Duodenal mucosa (tissue), 2 donors: ENCODE data around the gene LCMT2.

Experiments used
- H3K27ac ChIP-seq: one replicate; pipeline ENCODE4 v1.7.0; 2013; ENCODE audit warnings: low read depth, low read length
- H3K27me3 ChIP-seq, 2 donors: one replicate each; pipeline ENCODE4 v1.7.0; 2013; ENCODE audit warnings: low read length in 2 of 2, control low read depth in 1 of 2; ENCODE audit not compliant: insufficient read depth in 2 of 2, control insufficient read depth in 1 of 2
- H3K36me3 ChIP-seq, 2 donors: one replicate each; pipeline ENCODE4 v1.7.0; 2013; ENCODE audit warnings: low read length in 2 of 2, control low read depth in 1 of 2; ENCODE audit not compliant: insufficient read depth in 2 of 2, control insufficient read depth in 1 of 2
- H3K4me1 ChIP-seq, 2 donors: one replicate each; pipeline ENCODE4 v1.7.0; 2013; ENCODE audit warnings: low read length in 2 of 2, control low read depth in 1 of 2; ENCODE audit not compliant: insufficient read depth in 2 of 2, control insufficient read depth in 1 of 2
- H3K4me3 ChIP-seq, 2 donors: one replicate each; pipeline ENCODE4 v1.7.0; 2013; ENCODE audit warnings: low read length in 2 of 2, low read depth in 1 of 2
- H3K9ac ChIP-seq, 2 donors: one replicate each; pipeline ENCODE4 v1.7.0; 2013; ENCODE audit warnings: low read length in 2 of 2, low read depth in 1 of 2
- H3K9me3 ChIP-seq, 2 donors: one replicate each; pipeline ENCODE4 v1.7.0; 2013; ENCODE audit warnings: low read length in 2 of 2, control low read depth in 1 of 2; ENCODE audit not compliant: control insufficient read depth in 1 of 2

Gene LCMT2

GRCh38 chr15:43329960-43330779, at the start of gene LCMT2:
TSS of gene LCMT2 (minus strand) at chr15:43330573. CDS start at chr15:43330489, 84 bp downstream.
- Histone ChIP-seq H3K27ac (peak within 1 kb of the TSS; percentile 98), H3K9ac (peak within 1 kb of the TSS; percentile 83 to 87), H3K4me1 (peaks cover 23% of the 10 kb centered on the region in 2 donors)

GRCh38 chr15:43378601-43379000, 48.2 kb upstream of the LCMT2 start:
- Histone ChIP-seq H3K27me3 (no peaks in the 10 kb centered on the region), H3K4me3 (no peak overlapping the region), H3K4me1 (no peaks in the 10 kb centered on the region), H3K9ac (no peak overlapping the region), H3K36me3 (peaks cover 21 to 54% of the 10 kb centered on the region in 2 donors), H3K9me3 (no peaks in the 10 kb centered on the region), H3K27ac (no peak overlapping the region)

More at GRCh38 chr15:43329960-43330779, at the start of gene LCMT2:
- Histone ChIP-seq H3K9me3 (no peaks in the 10 kb centered on the region), H3K4me3 (peak within 1 kb of the TSS; percentile 91 to 93), H3K36me3 (peaks cover 0 to 6% of the 10 kb centered on the region in 2 donors), H3K27me3 (no peaks in the 10 kb centered on the region)

GRCh38 chr15:43376017-43376705, 45.8 kb upstream of the LCMT2 start:
- H3K27ac ChIP-seq: no peak overlapping the region
- peaks cover 9% of the 10 kb centered on the region in 2 donors for H3K4me1 ChIP-seq
- no peaks in the 10 kb centered on the region for H3K9me3 ChIP-seq
- H3K36me3 ChIP-seq: peaks cover 18 to 34% of the 10 kb centered on the region in 2 donors
- H3K4me3 ChIP-seq: no peak overlapping the region
- H3K9ac ChIP-seq: no peak overlapping the region
- H3K27me3 ChIP-seq: no peaks in the 10 kb centered on the region

GRCh38 chr15:43370975-43371974, 40.9 kb upstream of the LCMT2 start, which contains the start of the genes TUBGCP4 and ZSCAN29:
TSS of gene TUBGCP4 (plus strand) at chr15:43371101. CDS start at chr15:43371355, 254 bp downstream.
TSS of gene ZSCAN29 (minus strand) at chr15:43371043. CDS start at chr15:43369913, 1,130 bp downstream.
- no peaks in the 10 kb centered on the region for H3K9me3 ChIP-seq
- peak within 1 kb of the TSS; percentile 95 for H3K4me3 ChIP-seq
- no peak within 1 kb of the TSS for H3K27ac ChIP-seq
- H3K36me3 ChIP-seq: peaks cover 8 to 18% of the 10 kb centered on the region in 2 donors
- peak within 1 kb of the TSS; percentile 76 to 90 for H3K9ac ChIP-seq
- no peaks in the 10 kb centered on the region for H3K27me3 ChIP-seq
- H3K4me1 ChIP-seq: peaks cover 27% of the 10 kb centered on the region in 2 donors

GRCh38 chr15:43370310-43370974, 40.1 kb upstream of the LCMT2 start:
- Histone ChIP-seq H3K4me3 (peak overlapping the region; percentile 95), H3K9ac (peak overlapping the region; percentile 76 to 84), H3K36me3 (peaks cover 7 to 26% of the 10 kb centered on the region in 2 donors), H3K9me3 (no peaks in the 10 kb centered on the region), H3K27me3 (no peaks in the 10 kb centered on the region), H3K27ac (no peak overlapping the region), H3K4me1 (peaks cover 27% of the 10 kb centered on the region in 2 donors)

- peak overlapping the region in 1 of 2 donors; percentile 13 for H3K4me3 ChIP-seq
- no peak overlapping the region for H3K9ac ChIP-seq
- H3K27ac ChIP-seq: no peak overlapping the region
- H3K4me1 ChIP-seq: no peaks in the 10 kb centered on the region
- H3K9me3 ChIP-seq: peaks cover 38 to 48% of the 10 kb centered on the region in 2 donors
- peaks cover 45 to 65% of the 10 kb centered on the region in 2 donors for H3K36me3 ChIP-seq
- no peaks in the 10 kb centered on the region for H3K27me3 ChIP-seq
These were observed 31.0 kb upstream of the LCMT2 start for GRCh38 chr15:43361313-43361903.

- H3K9ac ChIP-seq: no peak overlapping the region
- peaks cover 45 to 59% of the 10 kb centered on the region in 2 donors for H3K36me3 ChIP-seq
These were observed 30.4 kb upstream of the LCMT2 start for GRCh38 chr15:43360821-43361220.

GRCh38 chr15:43352693-43353382, 22.5 kb upstream of the LCMT2 start:
- no peak overlapping the region for H3K4me3 ChIP-seq
- H3K9ac ChIP-seq: no peak overlapping the region
- no peaks in the 10 kb centered on the region for H3K4me1 ChIP-seq
- H3K9me3 ChIP-seq: no peaks in the 10 kb centered on the region
- no peaks in the 10 kb centered on the region for H3K27me3 ChIP-seq
- H3K27ac ChIP-seq: no peak overlapping the region
- peaks cover 16% of the 10 kb centered on the region in 2 donors for H3K36me3 ChIP-seq

More at GRCh38 chr15:43360821-43361220, 30.4 kb upstream of the LCMT2 start:
- Histone ChIP-seq H3K27ac (no peak overlapping the region), H3K27me3 (no peaks in the 10 kb centered on the region), H3K4me1 (no peaks in the 10 kb centered on the region), H3K4me3 (peak overlapping the region in 1 of 2 donors; percentile 23), H3K9me3 (peaks cover 38 to 48% of the 10 kb centered on the region in 2 donors)
